Osteocyte (in vitro differentiated cells): Measurements from ENCODE around the gene GNAI1. TPM values are rescaled to one million over a fixed set of nuclear protein-coding genes. Genes with fewer than 3 reads are reported as not detected.
A peak's percentile ranks its signal among the peaks of the same experiment; 100 is the strongest.

ENCODE experiments used
- DNase-seq: peaks from one replicate; pipeline ENCODE4 v3.0.0; 2021; ENCODE audit warnings: mixed read lengths; ENCODE audit not compliant: unreplicated experiment; ENCODE audit errors: extremely low spot score
- H3K27ac Mint-ChIP-seq: one replicate; pipeline ENCODE4 v1.8.0; 2021; ENCODE audit warnings: mild to moderate bottlenecking, mixed read lengths; ENCODE audit not compliant: unreplicated experiment
- H3K27me3 Mint-ChIP-seq: one replicate; pipeline ENCODE4 v1.8.0; 2021; ENCODE audit warnings: mixed read lengths; ENCODE audit not compliant: unreplicated experiment
- H3K36me3 Mint-ChIP-seq: one replicate; pipeline ENCODE4 v1.8.0; 2021; ENCODE audit warnings: mixed read lengths; ENCODE audit not compliant: unreplicated experiment
- H3K4me1 Mint-ChIP-seq: one replicate; pipeline ENCODE4 v1.8.0; 2021; ENCODE audit warnings: mixed read lengths; ENCODE audit not compliant: unreplicated experiment
- H3K4me3 Mint-ChIP-seq: one replicate; pipeline ENCODE4 v1.8.0; 2021; ENCODE audit warnings: mild to moderate bottlenecking, moderate library complexity, mixed read lengths; ENCODE audit not compliant: unreplicated experiment
- H3K9me3 Mint-ChIP-seq: one replicate; pipeline ENCODE4 v1.8.0; 2021; ENCODE audit warnings: mixed read lengths; ENCODE audit not compliant: unreplicated experiment
- long read RNA-seq: library from polyadenylated mRNA; unstranded; transcript quantifications from one replicate; pipeline ENCODE4 v2.0.0, GENCODE V29; 2021
- total RNA-seq: library from RNA; stranded (reverse); gene quantifications from 2 replicates; pipeline ENCODE4 v1.2.1, GENCODE V29; 2021
- TF ChIP-seq, protein P1 (sequence below): fragments of 200-600 bp; sonication (generic); IDR thresholded peaks from 2 replicates; pipeline ENCODE4 v1.5.0; 2021; ENCODE audit warnings: antibody characterized with exemption, mild to moderate bottlenecking, moderate library complexity

The GNAI1 gene
- 44.4 and 44.5 TPM in 2 replicates for total RNA-seq
- long read RNA-seq, full-length matches to known transcripts = 296 of 317 reads
- long read RNA-seq, partial matches to known transcripts = 12 of 317 reads
- long read RNA-seq, other reads (novel, unspliced or antisense) = 9 of 317 reads

DNA sequence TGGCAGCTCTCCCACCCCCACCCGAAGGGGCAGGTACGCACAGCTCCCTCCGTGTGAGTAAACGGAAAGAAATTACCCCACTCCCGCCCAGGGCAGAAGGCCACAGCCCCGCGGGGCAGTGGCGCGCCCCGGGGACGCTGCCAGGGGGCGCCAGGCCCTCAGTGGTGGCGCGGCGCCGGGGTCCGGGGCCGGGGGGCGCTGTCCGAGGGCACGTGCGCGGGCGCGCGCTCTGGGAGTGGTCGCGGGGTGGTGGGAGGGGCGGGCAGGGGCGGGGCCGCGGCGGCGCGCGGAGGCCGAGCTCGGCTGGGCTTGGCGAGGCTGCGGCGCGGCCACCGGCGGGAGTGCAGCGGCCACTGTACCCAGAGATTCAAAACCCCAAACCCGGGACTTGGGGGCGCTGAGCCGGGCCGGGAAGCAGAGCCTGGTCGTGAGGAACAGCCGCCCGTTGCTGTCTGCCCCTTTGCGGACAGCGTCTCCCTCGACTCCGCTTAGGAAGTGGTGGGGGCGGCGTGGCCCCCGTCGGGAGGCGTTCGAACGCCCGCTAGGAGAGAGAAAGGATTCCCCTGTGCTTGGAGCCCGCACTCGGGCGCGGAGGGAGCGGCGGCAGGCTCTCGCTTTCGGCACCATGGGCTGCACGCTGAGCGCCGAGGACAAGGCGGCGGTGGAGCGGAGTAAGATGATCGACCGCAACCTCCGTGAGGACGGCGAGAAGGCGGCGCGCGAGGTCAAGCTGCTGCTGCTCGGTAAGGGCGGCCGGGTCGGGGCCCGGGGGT lies at the start of gene GNAI1:
GNAI1 (plus strand) TSS at position 296 of the 773 bp plus-strand sequence; CDS start at position 626, 330 bp downstream.
- peak within 1 kb of the TSS; percentile 95 for H3K4me3 Mint-ChIP-seq
- no peaks in the 10 kb centered on the region for H3K9me3 Mint-ChIP-seq
- H3K27me3 Mint-ChIP-seq = no peaks in the 10 kb centered on the region
- H3K4me1 Mint-ChIP-seq = peaks cover 46% of the 10 kb centered on the region
- peak within 1 kb of the TSS; percentile 96 for H3K27ac Mint-ChIP-seq
- peaks cover 3% of the 10 kb centered on the region for H3K36me3 Mint-ChIP-seq
- TF ChIP-seq, protein P1, sequence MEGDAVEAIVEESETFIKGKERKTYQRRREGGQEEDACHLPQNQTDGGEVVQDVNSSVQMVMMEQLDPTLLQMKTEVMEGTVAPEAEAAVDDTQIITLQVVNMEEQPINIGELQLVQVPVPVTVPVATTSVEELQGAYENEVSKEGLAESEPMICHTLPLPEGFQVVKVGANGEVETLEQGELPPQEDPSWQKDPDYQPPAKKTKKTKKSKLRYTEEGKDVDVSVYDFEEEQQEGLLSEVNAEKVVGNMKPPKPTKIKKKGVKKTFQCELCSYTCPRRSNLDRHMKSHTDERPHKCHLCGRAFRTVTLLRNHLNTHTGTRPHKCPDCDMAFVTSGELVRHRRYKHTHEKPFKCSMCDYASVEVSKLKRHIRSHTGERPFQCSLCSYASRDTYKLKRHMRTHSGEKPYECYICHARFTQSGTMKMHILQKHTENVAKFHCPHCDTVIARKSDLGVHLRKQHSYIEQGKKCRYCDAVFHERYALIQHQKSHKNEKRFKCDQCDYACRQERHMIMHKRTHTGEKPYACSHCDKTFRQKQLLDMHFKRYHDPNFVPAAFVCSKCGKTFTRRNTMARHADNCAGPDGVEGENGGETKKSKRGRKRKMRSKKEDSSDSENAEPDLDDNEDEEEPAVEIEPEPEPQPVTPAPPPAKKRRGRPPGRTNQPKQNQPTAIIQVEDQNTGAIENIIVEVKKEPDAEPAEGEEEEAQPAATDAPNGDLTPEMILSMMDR = peak; percentile 70
- peak; percentile 95 for DNase-seq

DNA sequence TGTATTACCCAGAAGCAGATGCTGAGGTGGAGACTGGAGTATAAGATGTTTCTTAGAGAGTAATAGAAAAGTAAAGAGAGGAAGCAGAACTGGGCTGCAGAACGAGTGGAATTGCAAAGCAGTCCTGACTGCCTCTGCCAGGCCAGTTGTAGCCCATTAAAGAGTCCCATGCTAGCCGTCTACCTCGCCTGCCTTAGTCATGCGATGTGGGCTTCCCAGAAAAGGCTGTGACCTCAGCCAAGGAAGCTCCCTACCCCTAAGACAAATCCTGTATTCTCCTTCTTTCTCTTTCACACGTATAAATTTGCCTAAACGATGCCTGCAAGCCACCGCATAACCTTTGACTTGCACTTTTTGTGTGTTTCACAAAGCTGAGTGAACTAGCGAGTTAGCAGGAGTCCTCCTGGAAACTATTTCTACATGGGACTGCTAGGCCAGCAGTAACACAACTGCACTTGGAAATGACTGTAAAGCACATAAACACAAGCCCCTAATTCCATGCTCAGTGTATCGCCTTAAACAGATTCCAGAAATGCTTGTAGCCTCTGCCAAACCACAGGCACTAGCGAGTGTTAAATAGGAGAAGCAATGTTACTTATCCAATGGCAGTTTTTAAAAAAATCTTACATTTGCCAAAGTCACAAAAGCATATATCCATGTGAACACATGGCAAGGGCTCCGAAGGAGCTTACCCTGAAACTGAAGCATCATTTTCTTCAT lies 47.4 kb upstream of the GNAI1 start:
- DNase-seq = no peak
- no peak overlapping the region for H3K4me3 Mint-ChIP-seq
- TF ChIP-seq, protein P1 = no peak
- H3K4me1 Mint-ChIP-seq = peaks cover 22% of the 10 kb centered on the region
- no peaks in the 10 kb centered on the region for H3K9me3 Mint-ChIP-seq
- H3K27ac Mint-ChIP-seq = peak overlapping the region; percentile 76
- no peaks in the 10 kb centered on the region for H3K36me3 Mint-ChIP-seq
- no peaks in the 10 kb centered on the region for H3K27me3 Mint-ChIP-seq

DNA sequence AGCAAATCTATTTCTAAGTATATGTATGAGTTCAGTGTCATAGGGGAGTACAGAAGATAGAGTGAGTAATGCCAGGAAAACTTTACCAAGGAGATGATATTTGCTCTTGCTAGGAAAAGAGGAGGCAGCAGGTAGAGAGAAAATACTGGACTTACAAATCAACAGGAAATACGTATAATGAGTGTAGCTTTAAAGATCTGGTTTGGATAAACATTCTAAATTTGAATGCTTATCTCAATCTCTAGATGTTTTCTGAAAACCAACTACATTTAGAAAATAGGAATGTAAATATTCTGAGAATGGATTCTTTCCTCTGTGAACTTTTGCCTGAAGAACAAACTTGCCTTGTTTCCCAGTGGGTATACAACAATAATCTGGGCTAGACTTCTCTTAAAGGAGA lies 46.9 kb upstream of the GNAI1 start:
- Mint-ChIP-seq H3K4me1 (peaks cover 22% of the 10 kb centered on the region), H3K36me3 (no peaks in the 10 kb centered on the region), H3K9me3 (no peaks in the 10 kb centered on the region), H3K27me3 (no peaks in the 10 kb centered on the region), H3K27ac (peak overlapping the region; percentile 76), H3K4me3 (no peak overlapping the region)
- DNase-seq = no peak
- TF ChIP-seq, protein P1 = no peak

DNA sequence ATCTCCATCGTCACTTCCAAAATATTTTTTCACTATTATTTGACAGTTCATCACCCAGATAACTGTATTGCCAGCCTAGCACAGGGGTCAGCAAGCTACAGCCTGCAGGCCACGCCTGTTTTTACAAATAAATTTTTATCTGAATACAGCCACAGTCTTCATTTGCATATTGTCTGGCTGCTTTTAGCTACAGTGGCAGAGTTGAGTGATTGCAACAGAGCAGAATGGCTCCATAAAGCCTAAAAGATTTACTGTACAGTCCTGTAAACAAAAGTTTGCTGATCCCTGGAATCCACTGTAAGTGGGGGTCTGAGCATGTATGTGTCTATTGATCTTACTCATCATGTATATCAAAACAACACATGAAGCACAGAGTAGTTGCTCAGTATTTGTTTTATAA lies 45.9 kb upstream of the GNAI1 start:
- Mint-ChIP-seq H3K36me3 (no peaks in the 10 kb centered on the region), H3K27me3 (no peaks in the 10 kb centered on the region), H3K9me3 (no peaks in the 10 kb centered on the region), H3K4me1 (peaks cover 22% of the 10 kb centered on the region), H3K4me3 (no peak overlapping the region), H3K27ac (peak overlapping the region; percentile 76)
- TF ChIP-seq, protein P1 = no peak
- no peak for DNase-seq

DNA sequence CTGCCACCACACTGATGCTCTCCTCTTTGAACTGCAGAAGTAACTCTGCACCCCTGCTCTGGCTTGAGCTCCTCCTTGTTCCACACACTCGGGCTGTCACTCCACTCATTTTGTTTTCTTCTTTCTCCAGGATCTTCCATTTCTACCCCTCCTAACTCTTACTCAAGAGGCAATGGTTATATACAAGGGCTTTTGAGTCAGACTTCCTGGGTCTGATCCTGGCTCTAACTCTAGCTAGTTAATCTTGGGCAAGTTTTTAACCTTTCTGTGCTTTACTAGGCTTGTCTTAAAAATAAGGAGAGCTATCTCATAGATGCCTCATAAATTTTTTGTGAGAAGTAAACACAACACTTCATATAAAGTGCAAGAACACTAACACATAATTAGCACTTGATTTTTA lies 45.3 kb upstream of the GNAI1 start:
- no peaks in the 10 kb centered on the region for H3K36me3 Mint-ChIP-seq
- no peak overlapping the region for H3K4me3 Mint-ChIP-seq
- peaks cover 22% of the 10 kb centered on the region for H3K4me1 Mint-ChIP-seq
- no peaks in the 10 kb centered on the region for H3K27me3 Mint-ChIP-seq
- H3K9me3 Mint-ChIP-seq = no peaks in the 10 kb centered on the region
- TF ChIP-seq, protein P1 = no peak
- H3K27ac Mint-ChIP-seq = no peak overlapping the region
- DNase-seq = no peak
